Measurements from ENCODE around the gene HIPK2.
A peak's percentile ranks its signal among the peaks of the same experiment; 100 is the strongest.

The HIPK2 gene

GRCh38 chr7:139693651-139694388, 84.0 kb downstream of the HIPK2 start:
- DNase-seq, result no peak

- no peak for DNase-seq
Observed at GRCh38 chr7:139692723-139693122, 85.1 kb downstream of the HIPK2 start.

- DNase-seq, result no peak
Observed at GRCh38 chr7:139691253-139691781, 86.5 kb downstream of the HIPK2 start.

GRCh38 chr7:139687980-139688632, 89.7 kb downstream of the HIPK2 start:
- no peak for DNase-seq

GRCh38 chr7:139687211-139687954, 90.4 kb downstream of the HIPK2 start:
- no peak for DNase-seq

GRCh38 chr7:139683137-139683921, 94.5 kb downstream of the HIPK2 start:
- DNase-seq, result no peak

GRCh38 chr7:139682136-139683013, 95.4 kb downstream of the HIPK2 start:
- peak; percentile 26 for DNase-seq

- no peak for DNase-seq
Observed at GRCh38 chr7:139681812-139682135, 96.0 kb downstream of the HIPK2 start.

- DNase-seq, result no peak
Observed at GRCh38 chr7:139681463-139681755, 96.4 kb downstream of the HIPK2 start.

GRCh38 chr7:139680676-139681462, 96.9 kb downstream of the HIPK2 start:
- DNase-seq, result no peak

- DNase-seq, result peak; percentile 52
Observed at GRCh38 chr7:139679731-139680594, 97.8 kb downstream of the HIPK2 start.

GRCh38 chr7:139676390-139676789, 101.4 kb downstream of the HIPK2 start:
- DNase-seq, result no peak

- no peak for DNase-seq
Observed at GRCh38 chr7:139675127-139676125, 102.4 kb downstream of the HIPK2 start.

- DNase-seq, result no peak
Observed at GRCh38 chr7:139674752-139675126, 103.1 kb downstream of the HIPK2 start.

- DNase-seq, result no peak
Observed at GRCh38 chr7:139674341-139674740, 103.5 kb downstream of the HIPK2 start.

- no peak for DNase-seq
Observed at GRCh38 chr7:139673762-139674161, 104.0 kb downstream of the HIPK2 start.

GRCh38 chr7:139673230-139673629, 104.6 kb downstream of the HIPK2 start:
- DNase-seq, result no peak

GRCh38 chr7:139671967-139672366, 105.8 kb downstream of the HIPK2 start:
- no peak for DNase-seq
